Measurements from ENCODE around the gene MAP3K7.

Gene MAP3K7

DNA sequence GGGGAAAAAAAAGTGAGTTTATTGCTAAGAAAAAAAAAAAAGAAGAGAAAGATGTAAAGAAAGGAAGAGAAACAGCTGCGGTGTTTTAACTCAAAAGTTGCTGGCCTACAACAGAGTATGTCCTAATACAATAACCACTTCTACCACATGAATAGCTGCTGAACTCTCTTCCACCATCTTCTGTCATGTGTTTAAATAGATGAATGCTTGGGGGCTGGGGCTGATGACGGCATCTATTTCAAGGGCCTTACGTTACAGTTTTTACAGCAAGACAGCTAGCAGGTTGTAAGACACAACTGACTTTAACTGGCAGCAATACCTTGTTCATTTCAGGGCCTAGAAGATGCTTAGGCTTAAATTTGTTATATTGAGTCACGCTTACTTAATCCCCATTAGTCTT, 50.4 kb downstream of the MAP3K7 start:
- TF ChIP-seq, protein P1, sequence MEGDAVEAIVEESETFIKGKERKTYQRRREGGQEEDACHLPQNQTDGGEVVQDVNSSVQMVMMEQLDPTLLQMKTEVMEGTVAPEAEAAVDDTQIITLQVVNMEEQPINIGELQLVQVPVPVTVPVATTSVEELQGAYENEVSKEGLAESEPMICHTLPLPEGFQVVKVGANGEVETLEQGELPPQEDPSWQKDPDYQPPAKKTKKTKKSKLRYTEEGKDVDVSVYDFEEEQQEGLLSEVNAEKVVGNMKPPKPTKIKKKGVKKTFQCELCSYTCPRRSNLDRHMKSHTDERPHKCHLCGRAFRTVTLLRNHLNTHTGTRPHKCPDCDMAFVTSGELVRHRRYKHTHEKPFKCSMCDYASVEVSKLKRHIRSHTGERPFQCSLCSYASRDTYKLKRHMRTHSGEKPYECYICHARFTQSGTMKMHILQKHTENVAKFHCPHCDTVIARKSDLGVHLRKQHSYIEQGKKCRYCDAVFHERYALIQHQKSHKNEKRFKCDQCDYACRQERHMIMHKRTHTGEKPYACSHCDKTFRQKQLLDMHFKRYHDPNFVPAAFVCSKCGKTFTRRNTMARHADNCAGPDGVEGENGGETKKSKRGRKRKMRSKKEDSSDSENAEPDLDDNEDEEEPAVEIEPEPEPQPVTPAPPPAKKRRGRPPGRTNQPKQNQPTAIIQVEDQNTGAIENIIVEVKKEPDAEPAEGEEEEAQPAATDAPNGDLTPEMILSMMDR (IDR thresholded peaks at IDR 0.05; ENCODE audit: control insufficient read depth, insufficient read depth, low read depth, low read length, missing control alignments): no peak
- no peak overlapping the region for H3K4me3 ChIP-seq (ENCODE audit: control insufficient read depth, low read depth, low read length)
- DNase-seq (ENCODE audit: low read depth): no peak

DNA sequence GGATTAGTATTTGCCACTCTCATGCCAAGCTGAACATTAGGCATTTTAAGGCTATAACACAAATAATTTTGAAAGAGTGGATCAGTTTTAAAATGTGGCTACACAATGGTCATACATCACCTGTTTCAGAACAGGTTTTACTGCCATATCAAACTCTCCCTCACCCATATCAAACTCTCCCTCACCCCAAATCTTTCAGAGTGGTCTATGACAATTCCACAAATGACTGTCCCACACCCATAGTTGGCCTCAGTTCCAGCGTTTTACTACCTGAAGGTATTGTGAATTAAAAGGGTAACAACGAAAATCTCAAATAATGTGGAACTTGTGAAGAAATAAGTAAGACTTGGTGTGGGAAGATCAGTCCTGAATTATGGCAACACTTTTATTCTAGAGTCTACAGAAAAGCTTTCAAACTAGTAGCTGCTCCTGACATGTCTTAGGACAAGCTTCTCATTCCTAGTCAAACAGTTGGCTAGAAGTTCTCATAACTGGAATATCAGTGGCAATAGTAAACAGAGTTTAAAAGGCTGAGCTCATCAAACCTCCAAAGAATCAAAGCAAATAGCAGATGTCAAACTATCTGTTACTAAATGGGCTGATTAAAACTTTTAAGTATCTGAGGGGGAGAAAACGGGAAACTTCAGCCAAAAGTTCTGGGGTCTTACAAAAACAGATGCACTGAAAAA, 52.4 kb downstream of the MAP3K7 start:
- TF ChIP-seq, protein P1 (IDR thresholded peaks at IDR 0.05; ENCODE audit: control insufficient read depth, insufficient read depth, low read depth, low read length, missing control alignments): no peak
- DNase-seq (ENCODE audit: low read depth): no peak
- H3K4me3 ChIP-seq (ENCODE audit: control insufficient read depth, low read depth, low read length): no peak overlapping the region

DNA sequence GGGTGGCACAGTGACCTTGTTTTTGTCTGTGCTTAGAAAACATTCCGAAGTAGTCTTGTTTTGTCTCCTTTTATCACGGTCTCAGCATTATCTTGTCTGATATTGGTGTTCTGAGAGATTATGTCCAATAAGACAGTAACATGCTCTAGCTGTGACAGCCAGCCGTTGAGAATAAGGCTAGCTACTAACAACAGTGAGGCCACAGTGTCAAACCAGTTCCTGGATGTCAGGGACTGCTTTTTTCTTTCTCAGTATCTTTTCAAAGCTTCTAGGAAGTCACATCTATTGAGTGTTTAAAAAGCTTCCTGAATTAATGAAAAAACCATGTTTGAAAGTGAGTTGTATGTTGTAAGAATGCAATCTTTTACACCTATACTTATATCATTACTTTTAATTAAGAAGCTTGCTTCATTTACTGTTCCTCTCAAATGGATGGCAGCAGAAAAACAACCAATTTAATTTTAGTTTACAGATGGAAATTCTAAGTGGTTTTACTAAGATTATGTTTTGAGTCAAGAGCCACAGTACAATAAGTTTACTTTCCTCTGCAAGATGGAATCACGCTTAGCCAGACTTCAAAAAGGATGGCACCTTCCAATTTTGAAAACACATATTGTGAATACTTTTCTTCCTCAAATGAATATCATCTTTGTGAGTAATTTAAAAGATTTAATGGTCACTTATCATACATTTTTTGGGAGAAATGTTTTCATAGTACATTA, 53.1 kb downstream of the MAP3K7 start:
- TF ChIP-seq, protein P1 (IDR thresholded peaks at IDR 0.05; ENCODE audit: control insufficient read depth, insufficient read depth, low read depth, low read length, missing control alignments): no peak
- H3K4me3 ChIP-seq (ENCODE audit: control insufficient read depth, low read depth, low read length): no peak overlapping the region
- DNase-seq (ENCODE audit: low read depth): no peak

DNA sequence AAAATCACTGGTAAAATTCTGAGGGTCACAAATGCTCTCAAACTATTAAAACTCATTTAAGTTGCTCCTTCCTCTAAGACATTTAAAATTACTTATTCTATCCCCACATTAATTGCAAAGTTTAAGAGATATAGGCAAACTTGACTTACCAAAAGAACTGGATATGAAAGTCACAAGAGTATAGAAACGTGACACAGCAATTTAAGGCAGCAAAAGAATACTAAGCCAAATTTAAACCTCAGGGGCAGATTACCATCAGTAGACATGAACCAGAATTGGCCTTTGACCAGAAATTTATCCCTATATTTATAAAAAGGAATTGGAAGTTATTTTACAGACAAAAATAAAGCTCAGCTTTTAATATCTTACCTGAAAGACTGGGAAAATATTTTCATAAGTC, 56.0 kb downstream of the MAP3K7 start:
- no peak overlapping the region for H3K4me3 ChIP-seq (ENCODE audit: control insufficient read depth, low read depth, low read length)
- DNase-seq (ENCODE audit: low read depth): no peak
- TF ChIP-seq, protein P1 (IDR thresholded peaks at IDR 0.05; ENCODE audit: control insufficient read depth, insufficient read depth, low read depth, low read length, missing control alignments): no peak

DNA sequence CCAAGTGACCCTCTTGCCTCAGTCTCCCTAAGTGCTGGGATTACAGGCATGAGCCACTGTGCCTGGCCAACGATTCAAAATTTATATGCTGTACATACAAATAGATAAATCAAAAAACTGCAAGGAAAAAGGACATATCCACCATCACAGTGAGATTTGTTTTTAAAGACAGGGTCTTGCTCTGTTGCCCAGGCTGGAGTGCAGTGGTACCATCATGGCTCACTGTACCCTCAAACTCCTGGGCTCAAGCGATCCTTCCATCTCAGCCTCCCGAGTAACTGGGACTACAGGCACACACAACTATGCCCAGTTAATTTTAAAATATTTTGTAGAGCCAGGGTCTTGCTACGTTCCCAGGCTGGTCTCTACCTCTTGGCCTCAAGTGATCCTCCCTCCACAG, 61.5 kb downstream of the MAP3K7 start:
- no peak overlapping the region for H3K4me3 ChIP-seq (ENCODE audit: control insufficient read depth, low read depth, low read length)
- DNase-seq (ENCODE audit: low read depth): no peak
- TF ChIP-seq, protein P1 (IDR thresholded peaks at IDR 0.05; ENCODE audit: control insufficient read depth, insufficient read depth, low read depth, low read length, missing control alignments): no peak

DNA sequence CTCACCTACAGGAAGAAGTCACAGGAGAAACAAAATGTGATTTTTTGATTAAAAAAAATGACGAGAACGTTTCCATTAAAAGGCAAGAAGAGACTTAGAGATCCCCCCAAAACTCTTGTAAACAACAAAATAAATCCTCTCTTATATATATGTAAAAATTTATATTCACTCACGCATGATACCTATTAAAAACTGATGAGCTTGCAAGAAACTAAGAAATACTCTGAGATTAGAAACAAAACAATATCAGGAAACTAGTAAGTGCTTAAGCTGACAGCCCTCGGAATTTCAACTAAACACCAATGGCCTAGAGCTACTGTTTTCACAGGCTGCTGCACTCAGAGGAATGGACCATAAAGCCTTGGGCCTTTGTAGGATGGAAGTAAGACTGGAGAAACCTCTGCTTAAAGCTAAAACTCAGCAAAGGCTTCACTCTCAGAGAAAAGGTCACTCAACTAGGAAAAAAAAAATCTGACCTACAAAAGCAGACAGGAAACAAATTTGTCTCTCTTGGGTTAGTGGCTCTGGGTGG, 63.0 kb downstream of the MAP3K7 start:
- DNase-seq (ENCODE audit: low read depth): no peak
- TF ChIP-seq, protein P1 (IDR thresholded peaks at IDR 0.05; ENCODE audit: control insufficient read depth, insufficient read depth, low read depth, low read length, missing control alignments): no peak
- no peak overlapping the region for H3K4me3 ChIP-seq (ENCODE audit: control insufficient read depth, low read depth, low read length)

All from AG09309 (cell line).